GM18870 (cell line): Measurements from ENCODE around the gene RAB6B.

Experiments
- ATAC-seq: cut with Tn5 transposase; IDR thresholded peaks from one replicate; pipeline ENCODE4 v1.9.1; 2021; ENCODE audit warnings: moderate library complexity; ENCODE audit not compliant: unreplicated experiment

The RAB6B gene

DNA sequence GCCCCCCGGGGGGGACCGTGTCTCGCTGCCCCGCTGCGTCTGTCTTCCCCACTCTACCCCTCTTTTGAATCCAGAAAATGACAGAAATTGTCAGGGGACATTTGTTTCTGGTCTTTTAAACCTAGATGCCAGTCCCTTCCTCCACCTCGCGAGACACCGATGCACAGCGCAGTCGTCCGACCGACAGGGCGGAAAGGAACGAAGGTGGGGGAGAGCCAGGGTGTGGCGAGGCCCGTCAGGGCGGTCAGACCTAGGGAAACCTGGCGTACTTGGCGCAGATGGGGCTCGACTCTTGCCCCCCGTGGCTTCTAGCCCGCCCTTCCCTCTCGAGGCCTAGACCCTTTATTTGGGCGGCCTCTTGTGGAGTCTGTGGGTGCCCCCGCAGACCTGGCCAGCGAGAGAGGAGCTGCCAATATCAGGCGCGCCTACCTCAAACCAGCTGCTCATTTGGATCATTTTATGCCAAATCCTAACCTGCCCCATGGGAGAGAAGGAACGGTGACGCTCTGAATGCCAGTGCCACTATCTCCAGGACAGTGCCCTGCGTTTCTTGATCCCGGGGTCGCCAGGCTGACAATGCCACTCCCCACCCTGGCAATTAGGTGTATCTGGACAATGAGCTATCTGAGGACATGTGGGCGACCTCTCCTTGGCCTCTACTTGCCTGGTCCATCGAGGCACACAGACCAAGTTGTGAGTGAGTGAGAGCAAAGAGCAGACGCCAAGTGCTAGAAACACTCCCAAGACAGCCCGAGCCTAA is 500 bp upstream of the RAB6B start:
- no peak for ATAC-seq

DNA sequence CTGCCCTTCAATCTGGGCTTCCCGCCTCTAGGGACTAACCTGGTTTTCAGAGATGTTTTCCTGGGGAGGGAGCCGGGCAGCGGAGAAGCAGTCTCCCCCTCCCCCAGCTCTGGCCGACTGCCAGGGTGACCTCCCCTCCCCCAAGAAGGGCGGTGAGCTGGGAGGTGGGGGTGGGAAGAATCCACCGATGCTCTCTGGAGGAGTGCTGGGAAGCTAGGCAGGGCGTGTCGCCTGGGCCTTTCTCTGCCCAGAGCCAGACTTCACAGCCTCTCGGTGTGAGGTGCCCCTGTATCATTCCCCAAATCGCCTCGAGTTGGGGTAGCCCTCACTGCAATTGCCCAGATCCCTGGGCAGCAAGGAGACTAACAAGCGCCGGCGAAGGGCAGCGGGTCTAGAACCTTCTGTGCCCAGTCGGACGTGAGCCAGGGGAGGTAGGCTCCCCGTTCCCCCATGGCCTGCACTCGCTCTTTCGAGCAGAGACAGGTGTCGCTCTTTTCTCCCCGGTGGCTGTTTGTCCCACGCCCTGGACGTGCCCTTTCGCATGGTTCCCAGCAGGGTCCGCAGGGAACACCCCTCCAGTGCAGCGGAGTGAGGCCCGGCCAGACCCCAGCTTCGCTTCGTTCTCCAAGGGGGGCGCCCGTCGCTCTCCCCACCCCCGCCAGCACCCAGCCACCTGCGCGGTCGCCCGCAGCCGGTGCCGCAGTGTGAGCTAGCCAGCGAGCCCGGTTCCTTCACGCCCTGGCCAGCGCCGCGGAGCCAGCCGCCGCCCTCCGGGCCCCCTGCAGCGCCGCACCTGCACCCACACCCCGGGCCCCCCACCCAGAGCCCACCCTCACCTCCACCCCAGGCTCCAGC is 1.1 kb downstream of the RAB6B start:
- no peak for ATAC-seq

DNA sequence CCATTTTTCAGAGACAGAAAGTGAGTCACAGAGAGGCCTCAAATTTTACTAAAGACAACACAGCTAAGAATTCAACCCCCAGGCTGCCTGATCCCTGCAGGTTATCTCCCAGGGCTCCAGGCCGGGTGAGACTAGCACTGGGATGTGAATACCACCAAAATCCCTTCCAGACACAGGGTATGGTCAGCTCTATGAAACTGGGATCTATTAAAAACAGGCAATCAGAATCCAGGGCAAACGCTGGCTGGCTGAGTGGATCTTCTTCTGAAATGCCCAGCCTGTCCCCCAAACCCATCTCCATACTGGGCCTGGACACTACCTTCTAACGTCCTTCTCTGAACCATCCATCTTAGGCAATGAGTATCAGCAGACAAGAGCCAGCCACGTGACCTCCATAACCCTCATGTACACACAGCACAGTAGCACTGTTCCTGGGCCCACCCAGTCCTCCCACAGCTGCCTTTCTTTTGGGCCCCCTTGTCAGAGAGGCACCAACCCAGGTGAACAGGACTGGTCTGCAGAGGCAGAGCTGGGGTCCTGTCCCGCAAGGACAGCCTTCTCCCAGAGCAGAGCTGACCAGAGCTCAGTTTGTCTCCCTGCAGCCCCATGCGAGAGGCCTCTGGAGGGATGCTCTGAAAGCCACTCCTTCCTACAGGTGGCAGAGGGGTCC is 1.9 kb downstream of the RAB6B start:
- ATAC-seq, result no peak

DNA sequence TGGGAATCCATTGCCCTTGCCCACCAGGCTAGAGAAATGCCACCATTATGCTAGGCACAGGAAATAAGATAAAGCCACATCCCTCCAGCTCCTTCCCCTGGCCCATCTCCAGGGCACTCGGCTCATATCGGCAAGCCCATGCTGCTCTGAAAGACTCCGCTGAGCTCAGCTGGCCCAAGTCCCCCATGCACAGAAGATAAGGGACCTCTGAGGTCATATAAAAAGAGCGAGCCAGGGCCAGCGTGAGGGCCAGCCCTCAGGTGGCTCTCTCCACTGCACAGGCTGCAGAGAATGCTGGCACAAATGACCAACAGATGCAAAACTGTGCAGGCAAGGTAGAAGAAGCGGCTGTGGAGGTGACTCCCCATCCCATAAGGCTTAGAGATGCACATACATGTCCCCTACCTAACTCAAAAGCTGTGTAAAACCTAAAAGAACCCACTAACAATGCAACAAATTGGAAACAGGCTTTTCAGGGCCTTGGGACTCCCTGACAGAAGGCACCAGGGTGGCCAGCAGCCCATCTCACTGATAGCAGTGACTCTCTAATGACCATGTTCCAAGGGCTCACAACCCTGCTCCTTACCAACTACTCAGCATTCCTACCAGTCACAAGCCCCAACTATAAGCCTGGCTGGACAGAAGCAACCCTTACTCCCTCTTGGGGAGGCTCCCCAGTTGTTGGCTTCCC is 3.0 kb downstream of the RAB6B start:
- no peak for ATAC-seq

DNA sequence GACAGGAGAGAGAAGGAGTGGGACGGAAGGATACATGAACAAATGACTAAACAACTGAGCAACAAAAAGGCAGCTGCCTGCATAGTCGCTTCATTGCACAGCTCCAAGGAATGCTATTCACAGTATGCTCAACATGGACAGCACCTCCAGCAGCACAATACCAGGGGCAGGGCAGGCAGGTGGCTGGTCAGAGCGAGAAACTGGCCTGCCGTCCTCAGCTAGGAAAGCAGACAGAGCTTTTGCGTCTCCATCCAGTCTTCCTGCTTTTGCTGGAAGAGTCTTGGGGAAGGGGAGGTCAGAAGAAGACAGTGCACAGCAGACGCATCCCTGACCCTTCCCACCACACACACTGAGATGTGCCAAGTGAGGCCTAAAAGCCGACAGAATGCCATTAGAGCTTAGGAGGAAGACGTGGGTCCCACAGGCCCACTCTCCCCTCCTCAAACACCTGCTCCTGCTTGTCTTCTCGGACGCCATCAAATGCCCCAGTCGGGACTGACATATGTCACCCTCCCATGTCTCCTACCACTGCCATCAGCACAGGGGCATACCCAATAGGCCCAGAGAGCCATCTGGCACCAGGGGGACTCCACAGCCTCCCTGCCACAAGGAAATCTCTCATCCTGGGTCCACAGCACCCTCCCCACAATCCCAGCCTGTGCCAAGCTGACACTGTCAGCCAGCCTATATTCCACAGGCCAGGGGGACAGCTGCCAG is 3.9 kb downstream of the RAB6B start:
- no peak for ATAC-seq

DNA sequence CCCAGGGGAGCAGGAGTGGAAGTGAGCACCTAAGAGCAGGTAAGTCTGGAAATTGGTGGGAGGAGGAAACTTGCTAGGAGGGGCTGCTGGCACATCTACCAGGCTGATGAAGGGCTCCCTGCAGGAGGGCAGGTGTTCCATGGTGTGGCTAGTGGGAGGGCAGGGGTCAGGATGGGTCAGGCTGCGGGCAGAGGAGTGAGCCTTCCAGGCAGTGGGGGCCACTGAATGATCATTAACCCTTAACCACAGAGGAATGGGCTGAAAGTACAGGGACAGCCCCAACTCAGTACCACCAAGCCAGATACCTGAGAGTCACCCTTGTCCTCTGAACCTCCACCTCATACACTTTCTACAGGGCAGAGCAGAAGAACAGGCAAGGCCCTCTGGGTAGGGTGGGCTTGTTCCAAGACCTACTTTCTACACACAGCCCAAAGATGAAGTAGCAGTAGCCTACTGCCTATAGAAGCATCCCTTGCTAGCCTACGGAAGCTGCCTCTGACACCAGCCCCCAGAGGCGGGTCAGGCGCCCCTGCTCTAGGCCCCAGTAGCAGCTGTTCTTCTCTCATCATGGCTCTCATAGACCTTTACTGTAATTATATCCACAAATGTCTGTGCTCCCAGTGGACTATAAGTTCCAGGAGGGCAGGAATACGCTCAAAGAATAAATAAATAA is 4.6 kb downstream of the RAB6B start:
- ATAC-seq, result no peak

DNA sequence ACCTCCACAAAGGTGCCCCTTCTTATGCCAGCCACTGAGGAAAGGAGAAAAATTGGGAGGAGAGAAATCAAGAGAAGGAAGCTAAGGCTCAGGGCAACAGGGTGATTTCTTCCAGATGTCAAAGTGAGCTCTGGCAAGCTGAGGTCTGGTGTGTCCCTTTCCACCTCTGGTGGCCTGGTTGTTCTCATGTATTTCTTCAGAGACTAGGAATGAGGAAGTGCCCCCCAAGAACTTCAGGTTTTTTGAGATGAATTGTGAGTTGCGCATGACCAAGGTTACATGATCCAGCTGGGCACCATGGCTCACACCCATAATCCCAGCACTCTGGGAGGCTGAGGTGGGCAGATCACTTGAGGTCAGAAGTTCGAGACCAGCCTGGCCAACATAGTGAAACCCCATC is 5.6 kb downstream of the RAB6B start:
- ATAC-seq, result no peak

DNA sequence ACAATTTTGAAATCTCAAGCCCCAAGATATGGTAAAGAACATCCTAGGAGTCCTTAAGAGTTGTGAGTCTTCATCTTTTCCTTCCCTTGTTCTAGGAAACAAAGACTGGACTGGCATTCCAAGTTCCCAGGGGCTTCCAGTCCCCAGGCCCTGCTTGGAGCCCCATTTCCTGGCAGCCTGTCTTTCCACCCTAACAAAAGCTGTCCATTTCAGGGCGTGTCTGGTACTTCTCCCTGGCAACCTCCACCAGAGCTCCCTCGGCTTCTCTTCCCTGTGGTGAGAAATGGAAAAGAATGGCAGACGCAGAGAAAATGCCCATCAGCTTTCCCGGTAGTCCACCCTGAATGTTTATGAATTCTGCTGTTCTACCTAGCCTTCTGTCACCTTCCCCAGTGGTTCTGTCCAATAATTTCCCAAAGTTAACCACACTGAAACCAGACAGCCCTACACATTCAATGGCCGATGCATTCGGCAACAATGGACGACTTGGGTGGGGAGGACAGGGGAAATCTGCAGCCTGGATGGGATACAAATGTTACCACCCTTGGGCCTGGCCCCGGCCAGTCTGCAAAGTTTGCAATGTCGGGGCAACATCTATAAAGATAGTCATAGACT is 6.8 kb downstream of the RAB6B start:
- no peak for ATAC-seq

DNA sequence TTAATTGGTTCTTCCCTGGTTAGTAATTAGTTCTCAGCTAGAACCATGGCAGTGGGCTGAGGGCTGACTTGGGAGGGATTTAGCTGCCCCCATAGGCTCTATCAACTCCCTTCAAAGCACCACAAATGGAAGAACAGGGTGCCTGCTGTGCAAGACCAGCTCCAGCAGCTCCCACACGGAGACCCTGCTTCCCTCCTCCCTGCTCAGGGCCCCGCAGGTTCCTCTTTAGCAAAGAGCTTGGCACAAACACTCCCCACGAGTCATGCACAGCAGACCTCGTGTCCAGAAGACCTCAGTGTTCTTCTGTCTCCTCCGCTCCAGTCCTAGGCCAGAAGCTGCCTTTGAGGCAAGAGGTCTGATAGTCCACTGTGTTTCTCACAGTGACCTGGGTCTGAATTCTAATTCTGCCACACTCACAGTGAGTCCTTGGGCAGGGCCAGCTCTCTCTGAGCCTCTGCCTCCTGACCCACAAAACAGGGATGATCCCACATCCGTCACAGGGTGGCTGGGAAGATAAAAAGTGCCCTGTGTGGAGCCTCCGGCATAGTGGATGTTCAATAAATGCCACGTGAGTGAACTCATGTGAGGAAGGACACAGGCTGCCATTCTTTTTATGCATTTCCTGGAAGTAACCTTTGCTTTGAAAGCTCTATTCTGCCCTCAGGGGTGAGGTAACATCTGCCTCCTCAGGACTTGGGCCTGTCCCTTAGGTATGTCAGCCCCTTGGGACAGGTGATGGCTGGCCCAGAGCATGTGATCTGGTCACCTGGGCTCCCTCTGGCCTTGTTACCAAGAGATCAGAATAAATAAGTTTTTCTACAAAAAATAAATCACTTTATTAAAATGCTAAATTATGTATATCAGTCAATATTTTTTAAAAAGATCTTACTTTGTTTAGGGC is 7.6 kb downstream of the RAB6B start:
- ATAC-seq, result no peak

DNA sequence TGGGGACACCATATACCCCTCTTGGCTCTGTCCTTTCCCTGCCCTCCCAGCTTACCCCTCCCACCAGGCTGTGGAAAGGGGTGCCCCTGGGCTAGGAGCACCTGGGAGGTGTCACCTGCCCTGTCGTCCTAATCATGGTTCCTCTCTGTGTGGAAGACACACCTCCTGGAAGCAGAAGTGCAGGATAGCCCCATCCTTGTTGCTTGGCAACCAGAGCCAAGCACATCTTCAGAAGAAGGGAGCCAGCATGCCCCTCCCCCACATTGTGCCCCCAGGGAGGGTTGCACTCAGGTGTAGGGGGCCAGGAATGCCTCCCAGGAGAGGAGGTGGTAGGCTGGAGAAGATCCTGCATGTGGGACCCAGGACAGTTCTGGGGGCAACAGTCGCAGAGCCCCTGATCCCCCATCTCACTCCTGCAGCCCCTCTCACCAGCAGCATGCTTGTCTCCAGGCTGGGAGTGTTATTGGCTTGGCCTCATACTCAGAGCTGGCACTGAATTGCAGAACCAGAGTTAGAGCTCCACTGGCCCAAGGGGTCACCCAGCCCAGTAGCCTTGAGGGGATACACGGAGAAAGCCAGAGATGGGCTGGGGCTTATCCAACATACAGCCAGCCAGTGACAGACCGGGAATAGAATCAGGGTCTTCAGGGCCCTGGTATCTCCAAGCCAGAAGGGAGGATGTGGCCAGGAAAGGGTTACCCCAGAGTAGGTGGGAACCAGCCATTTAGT is 8.4 kb downstream of the RAB6B start:
- no peak for ATAC-seq

DNA sequence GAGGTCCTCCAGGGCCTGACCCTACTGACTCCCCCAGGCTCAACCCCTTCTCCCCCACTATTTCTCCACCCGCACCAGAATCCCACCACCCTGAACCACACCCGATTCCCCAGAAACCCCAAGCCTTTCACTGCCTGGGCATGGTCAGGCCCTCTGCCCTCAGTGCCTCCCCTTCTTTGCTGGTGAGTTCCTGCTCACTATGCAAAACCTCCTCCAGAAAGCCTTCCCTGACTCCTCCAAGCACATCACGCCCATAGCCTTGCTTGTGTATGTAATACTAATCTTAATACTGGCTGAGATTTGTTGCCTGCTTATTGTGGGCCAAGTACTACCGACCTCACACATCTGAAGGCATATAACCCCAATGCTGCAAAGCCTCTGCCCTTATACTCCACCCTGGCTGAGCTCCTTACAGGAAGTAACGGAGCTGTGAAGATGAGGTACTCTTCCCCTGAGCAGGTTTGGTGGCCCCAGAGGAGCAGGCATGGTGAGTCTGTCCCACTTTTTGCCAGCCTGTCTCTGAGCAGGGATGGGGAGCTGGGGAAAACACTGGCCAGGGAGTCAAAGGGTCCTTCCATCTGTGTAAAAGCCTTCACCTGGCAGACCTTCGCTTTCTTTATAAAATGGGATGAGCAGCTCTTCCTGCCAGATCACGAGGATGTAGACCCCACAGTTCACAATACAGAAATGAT is 9.5 kb downstream of the RAB6B start:
- ATAC-seq, result no peak

DNA sequence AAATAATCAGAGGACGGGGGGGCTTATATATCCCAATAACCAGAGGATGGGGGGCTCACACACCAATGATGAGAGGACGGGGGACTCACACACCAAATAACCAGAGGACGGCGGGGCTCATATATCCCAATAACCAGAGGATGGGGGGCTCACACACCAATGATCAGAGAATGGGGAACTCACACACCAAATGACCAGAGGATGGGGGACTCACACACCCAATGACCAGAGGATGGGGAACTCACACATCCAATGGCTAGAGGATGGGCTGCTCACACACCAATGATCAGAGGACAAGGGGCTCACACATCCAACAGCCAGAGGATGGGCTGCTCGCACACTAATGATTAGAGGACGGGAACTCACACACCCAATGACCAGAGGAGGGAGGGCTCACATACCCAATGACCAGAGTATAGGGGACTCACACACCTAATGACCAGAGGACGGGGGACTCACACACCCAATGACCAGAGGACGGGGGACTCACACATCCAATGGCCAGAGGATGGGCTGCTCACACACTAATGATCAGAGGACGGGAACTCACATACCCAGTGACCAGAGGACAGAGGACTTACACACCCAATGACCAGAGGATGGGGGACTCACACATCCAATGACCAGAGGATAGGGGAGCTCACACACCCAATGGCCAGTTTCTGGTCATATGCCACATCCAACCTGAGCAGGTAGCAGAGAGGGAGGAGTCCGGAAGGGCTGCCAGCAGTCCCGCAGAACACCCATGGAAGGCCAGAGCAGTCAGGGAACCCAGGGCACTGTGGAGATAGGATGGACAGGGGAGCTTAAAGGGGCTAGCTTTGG is 10.6 kb downstream of the RAB6B start:
- no peak for ATAC-seq

DNA sequence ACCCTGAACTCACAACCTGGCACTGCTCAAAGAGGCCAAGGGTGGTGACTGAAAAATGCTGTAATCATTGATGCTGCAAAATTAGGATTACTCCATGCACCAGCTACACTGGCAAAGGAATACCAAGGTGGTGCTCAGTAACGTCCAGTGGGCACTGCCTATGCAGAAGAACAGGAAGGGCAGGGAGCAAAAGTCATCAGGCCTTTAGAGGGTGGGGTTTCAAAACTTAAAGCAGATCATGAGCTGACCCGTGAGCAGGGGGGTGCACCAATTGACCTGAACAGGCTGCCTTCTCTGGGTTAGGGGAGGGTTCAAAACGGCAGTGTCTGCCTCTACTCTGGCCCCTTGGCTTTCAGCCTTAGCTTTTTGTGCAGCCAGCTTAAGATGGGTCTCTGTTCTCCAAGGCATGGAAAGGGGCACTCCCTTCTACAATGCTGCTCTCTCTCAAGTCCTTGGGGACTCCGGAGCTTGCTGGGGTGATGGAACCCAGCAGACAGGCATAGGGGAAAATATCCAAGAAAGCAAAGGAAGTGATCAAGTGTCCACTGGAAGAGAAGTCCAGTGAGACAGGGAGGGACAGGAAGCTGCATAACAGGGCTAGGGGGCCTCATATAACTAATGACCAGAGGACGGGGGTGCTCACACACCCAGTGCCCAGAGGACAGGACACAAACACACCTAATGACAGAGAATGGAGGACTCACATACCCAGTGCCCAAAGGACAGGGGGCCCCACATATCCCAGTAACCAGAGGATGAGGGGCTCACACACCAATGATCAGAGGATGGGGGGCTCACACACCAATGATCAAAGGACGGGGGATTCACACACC is 11.4 kb downstream of the RAB6B start:
- no peak for ATAC-seq

DNA sequence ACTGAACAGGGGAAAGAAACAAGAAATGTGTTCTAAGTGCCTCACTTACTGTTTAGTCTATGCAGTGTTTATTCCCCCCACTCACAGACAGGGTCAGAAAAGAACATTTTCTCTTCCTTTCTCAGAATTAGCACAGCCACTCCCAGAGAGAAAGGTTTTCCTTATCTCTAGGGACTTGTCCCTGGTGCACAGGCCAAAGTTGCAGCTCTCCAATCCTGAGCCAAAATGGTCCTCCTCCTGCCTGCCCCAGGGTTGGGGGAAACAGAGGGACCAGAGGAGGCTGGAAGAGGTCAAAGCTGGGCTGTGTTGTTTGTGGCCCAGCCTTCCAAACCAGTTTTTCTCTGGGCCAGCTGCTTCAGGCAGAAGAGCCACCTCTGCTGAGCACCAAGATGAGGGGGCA is 12.0 kb downstream of the RAB6B start:
- ATAC-seq, result no peak

DNA sequence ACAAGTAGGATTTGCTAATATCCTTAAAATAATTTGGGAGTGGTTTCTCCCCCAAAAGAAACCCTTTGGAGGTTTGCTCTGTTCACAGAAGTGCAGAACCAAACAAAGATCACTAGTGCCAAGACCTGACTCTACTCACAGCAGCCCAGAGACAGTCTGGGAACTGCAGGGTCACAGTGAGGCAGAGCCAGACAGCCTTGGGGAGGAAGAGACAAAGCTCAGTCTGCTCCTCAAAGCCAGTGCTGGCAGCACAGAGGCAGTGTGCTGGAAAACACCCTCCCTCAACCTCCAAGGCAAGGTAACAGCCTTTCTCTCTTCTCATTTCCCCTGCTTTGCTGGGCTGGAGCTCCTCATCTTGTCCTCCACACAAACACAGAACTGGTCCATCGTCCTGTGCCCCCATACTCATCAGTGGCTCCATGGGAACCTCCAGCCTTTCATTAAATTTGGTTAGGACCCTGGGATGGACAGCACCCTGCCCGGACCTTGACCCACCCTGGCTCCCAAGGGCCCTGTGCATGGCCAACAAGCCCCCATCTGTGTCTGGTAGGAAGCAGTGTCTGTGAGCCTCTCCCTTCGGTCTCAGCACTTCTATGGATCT is 12.6 kb downstream of the RAB6B start:
- no peak for ATAC-seq
